ENCODE data around the gene SENP1. TPM values are rescaled to one million over a fixed set of nuclear protein-coding genes. Genes with fewer than 3 reads are reported as not detected.

SENP1 gene
- total RNA-seq, 1 donor from 2014 or later = 15.1 TPM

DNA sequence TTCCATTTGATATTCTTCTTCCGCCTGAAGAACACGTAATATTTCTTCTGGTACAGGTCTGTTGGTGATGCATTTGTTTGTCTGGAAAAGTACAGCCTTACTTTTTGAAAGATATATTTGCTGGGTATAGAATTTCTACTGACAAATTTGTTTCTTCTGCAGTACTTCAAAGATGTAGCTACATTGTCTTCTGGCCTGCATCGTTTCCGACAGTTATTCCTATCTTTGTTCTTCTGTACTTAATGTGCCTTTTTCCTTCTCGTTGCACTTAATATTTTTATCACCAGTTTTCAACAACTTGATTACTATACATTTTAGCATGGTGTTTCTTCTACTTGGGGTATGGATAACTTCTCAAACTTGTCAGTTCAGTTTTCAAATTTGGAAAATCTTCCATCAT lies 47.1 kb downstream of the SENP1 start:
- H3K27me3 ChIP-seq (ENCODE audit: control insufficient read depth in 3 of 3, insufficient read depth in 3 of 3, low read length in 3 of 3) = no peaks in the 10 kb centered on the region
- H3K27ac ChIP-seq (ENCODE audit: low read depth, low read length) = no peak overlapping the region
- H3K4me1 ChIP-seq (ENCODE audit: control insufficient read depth in 3 of 3, insufficient read depth in 3 of 3, low read length in 3 of 3) = peaks cover 5 to 7% (median 5%) of the 10 kb centered on the region in 3 donors
- peaks cover 0 to 4% (median 0%) of the 10 kb centered on the region in 3 donors for H3K9me3 ChIP-seq (ENCODE audit: control insufficient read depth in 3 of 3, low read length in 3 of 3)
- no peak overlapping the region for H3K4me3 ChIP-seq (ENCODE audit: low read length in 3 of 3)
- peaks cover 15 to 38% (median 38%) of the 10 kb centered on the region in 3 donors for H3K36me3 ChIP-seq (ENCODE audit: control insufficient read depth in 3 of 3, insufficient read depth in 3 of 3, low read length in 3 of 3)
- no peak overlapping the region for H3K9ac ChIP-seq (ENCODE audit: low read depth in 1 of 3, low read length in 3 of 3)

DNA sequence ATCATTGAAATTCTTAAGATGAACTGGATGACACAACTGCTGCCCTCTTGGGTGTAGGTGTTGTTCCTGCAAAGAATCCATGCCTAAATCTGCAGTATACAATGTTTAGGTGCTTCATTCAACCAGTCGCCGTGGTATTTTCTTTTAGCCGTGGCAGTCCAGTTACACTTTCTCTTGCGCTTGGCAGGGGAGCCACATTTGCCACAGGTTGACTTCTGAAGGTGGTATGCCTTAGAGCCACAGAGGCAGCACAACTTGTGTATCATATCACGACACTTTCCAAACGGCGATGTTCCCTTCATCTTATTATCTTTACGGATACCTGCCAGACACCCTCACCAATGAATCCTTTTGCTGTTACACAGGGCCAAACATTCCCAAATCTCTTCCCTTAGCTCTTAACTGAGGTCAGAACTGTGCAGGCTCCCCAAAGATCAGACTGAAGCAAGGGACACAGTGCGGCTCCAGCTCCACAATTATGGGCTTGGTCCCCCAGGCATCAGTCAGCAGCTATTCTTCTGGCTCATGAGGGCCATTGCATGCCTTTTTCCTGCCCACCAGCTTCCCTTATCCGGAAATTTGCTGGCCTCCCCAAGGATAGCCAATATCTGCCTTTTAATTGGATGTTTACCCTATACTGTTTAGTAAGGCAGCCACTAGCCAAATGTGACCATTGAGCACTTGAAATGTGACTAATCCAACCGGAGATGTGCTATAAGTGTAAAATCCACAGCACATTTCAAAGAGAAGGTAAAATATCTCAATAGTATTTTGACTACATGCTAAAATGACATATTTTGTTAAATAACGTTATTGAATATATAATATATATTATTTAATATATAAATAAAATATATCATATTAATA lies 50.7 kb downstream of the SENP1 start:
- Histone ChIP-seq H3K4me3 (ENCODE audit: low read length in 3 of 3) (no peak overlapping the region), H3K27ac (ENCODE audit: low read depth, low read length) (no peak overlapping the region), H3K9me3 (ENCODE audit: control insufficient read depth in 3 of 3, low read length in 3 of 3) (peaks cover 0 to 4% (median 0%) of the 10 kb centered on the region in 3 donors), H3K4me1 (ENCODE audit: control insufficient read depth in 3 of 3, insufficient read depth in 3 of 3, low read length in 3 of 3) (peaks cover 5 to 7% (median 7%) of the 10 kb centered on the region in 3 donors), H3K36me3 (ENCODE audit: control insufficient read depth in 3 of 3, insufficient read depth in 3 of 3, low read length in 3 of 3) (peaks cover 4 to 16% (median 14%) of the 10 kb centered on the region in 3 donors), H3K9ac (ENCODE audit: low read depth in 1 of 3, low read length in 3 of 3) (no peak overlapping the region), H3K27me3 (ENCODE audit: control insufficient read depth in 3 of 3, insufficient read depth in 3 of 3, low read length in 3 of 3) (no peaks in the 10 kb centered on the region)

- H3K9ac ChIP-seq (ENCODE audit: low read depth in 1 of 3, low read length in 3 of 3) = no peak overlapping the region
- H3K27me3 ChIP-seq (ENCODE audit: control insufficient read depth in 3 of 3, insufficient read depth in 3 of 3, low read length in 3 of 3) = no peaks in the 10 kb centered on the region
- peaks cover 0 to 2% (median 0%) of the 10 kb centered on the region in 3 donors for H3K9me3 ChIP-seq (ENCODE audit: control insufficient read depth in 3 of 3, low read length in 3 of 3)
- no peak overlapping the region for H3K4me3 ChIP-seq (ENCODE audit: low read length in 3 of 3)
- peaks cover 5 to 7% (median 7%) of the 10 kb centered on the region in 3 donors for H3K4me1 ChIP-seq (ENCODE audit: control insufficient read depth in 3 of 3, insufficient read depth in 3 of 3, low read length in 3 of 3)
- H3K27ac ChIP-seq (ENCODE audit: low read depth, low read length) = no peak overlapping the region
- H3K36me3 ChIP-seq (ENCODE audit: control insufficient read depth in 3 of 3, insufficient read depth in 3 of 3, low read length in 3 of 3) = peaks cover 4 to 14% (median 5%) of the 10 kb centered on the region in 3 donors
Measured at GRCh38 chr12:48053883-48054282, 52.0 kb downstream of the SENP1 start.

- Histone ChIP-seq H3K36me3 (ENCODE audit: control insufficient read depth in 3 of 3, insufficient read depth in 3 of 3, low read length in 3 of 3) (peaks cover 0 to 16% (median 4%) of the 10 kb centered on the region in 3 donors), H3K4me3 (ENCODE audit: low read length in 3 of 3) (no peak overlapping the region), H3K9ac (ENCODE audit: low read depth in 1 of 3, low read length in 3 of 3) (no peak overlapping the region), H3K27ac (ENCODE audit: low read depth, low read length) (no peak overlapping the region), H3K27me3 (ENCODE audit: control insufficient read depth in 3 of 3, insufficient read depth in 3 of 3, low read length in 3 of 3) (no peaks in the 10 kb centered on the region), H3K4me1 (ENCODE audit: control insufficient read depth in 3 of 3, insufficient read depth in 3 of 3, low read length in 3 of 3) (peaks cover 5 to 7% (median 7%) of the 10 kb centered on the region in 3 donors), H3K9me3 (ENCODE audit: control insufficient read depth in 3 of 3, low read length in 3 of 3) (no peaks in the 10 kb centered on the region)
Measured at GRCh38 chr12:48053122-48053521, 52.8 kb downstream of the SENP1 start.

- Histone ChIP-seq H3K9me3 (ENCODE audit: control insufficient read depth in 3 of 3, low read length in 3 of 3) (no peaks in the 10 kb centered on the region), H3K27ac (ENCODE audit: low read depth, low read length) (no peak overlapping the region), H3K4me3 (ENCODE audit: low read length in 3 of 3) (no peak overlapping the region), H3K36me3 (ENCODE audit: control insufficient read depth in 3 of 3, insufficient read depth in 3 of 3, low read length in 3 of 3) (peaks cover 4 to 30% (median 8%) of the 10 kb centered on the region in 3 donors), H3K27me3 (ENCODE audit: control insufficient read depth in 3 of 3, insufficient read depth in 3 of 3, low read length in 3 of 3) (no peaks in the 10 kb centered on the region), H3K4me1 (ENCODE audit: control insufficient read depth in 3 of 3, insufficient read depth in 3 of 3, low read length in 3 of 3) (peaks cover 5 to 7% (median 7%) of the 10 kb centered on the region in 3 donors), H3K9ac (ENCODE audit: low read depth in 1 of 3, low read length in 3 of 3) (no peak overlapping the region)
Measured at GRCh38 chr12:48051681-48052080, 54.2 kb downstream of the SENP1 start.

DNA sequence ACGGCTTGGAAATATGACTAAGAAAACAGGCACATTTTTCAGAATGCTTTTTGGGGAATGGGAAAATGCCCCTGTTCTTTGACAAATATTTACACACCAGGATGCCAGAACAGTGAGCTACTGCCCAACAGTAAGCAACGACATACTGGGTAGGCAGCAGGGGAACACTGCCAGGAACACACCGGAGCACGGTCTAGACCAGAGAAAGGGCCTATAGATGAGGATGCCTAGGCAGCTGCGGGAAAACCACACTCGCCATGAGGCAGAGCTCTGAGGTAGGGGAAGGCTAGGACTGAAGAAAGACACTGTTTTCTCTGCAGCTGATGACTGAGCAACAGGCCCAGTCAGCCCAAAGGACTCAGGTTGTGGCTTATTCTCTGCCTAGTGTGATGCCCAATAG lies 55.7 kb downstream of the SENP1 start:
- Histone ChIP-seq H3K4me3 (ENCODE audit: low read length in 3 of 3) (no peak overlapping the region), H3K36me3 (ENCODE audit: control insufficient read depth in 3 of 3, insufficient read depth in 3 of 3, low read length in 3 of 3) (peaks cover 5 to 45% (median 18%) of the 10 kb centered on the region in 3 donors), H3K9me3 (ENCODE audit: control insufficient read depth in 3 of 3, low read length in 3 of 3) (no peaks in the 10 kb centered on the region), H3K27ac (ENCODE audit: low read depth, low read length) (no peak overlapping the region), H3K4me1 (ENCODE audit: control insufficient read depth in 3 of 3, insufficient read depth in 3 of 3, low read length in 3 of 3) (peaks cover 4 to 6% (median 4%) of the 10 kb centered on the region in 3 donors), H3K9ac (ENCODE audit: low read depth in 1 of 3, low read length in 3 of 3) (no peak overlapping the region), H3K27me3 (ENCODE audit: control insufficient read depth in 3 of 3, insufficient read depth in 3 of 3, low read length in 3 of 3) (no peaks in the 10 kb centered on the region)

DNA sequence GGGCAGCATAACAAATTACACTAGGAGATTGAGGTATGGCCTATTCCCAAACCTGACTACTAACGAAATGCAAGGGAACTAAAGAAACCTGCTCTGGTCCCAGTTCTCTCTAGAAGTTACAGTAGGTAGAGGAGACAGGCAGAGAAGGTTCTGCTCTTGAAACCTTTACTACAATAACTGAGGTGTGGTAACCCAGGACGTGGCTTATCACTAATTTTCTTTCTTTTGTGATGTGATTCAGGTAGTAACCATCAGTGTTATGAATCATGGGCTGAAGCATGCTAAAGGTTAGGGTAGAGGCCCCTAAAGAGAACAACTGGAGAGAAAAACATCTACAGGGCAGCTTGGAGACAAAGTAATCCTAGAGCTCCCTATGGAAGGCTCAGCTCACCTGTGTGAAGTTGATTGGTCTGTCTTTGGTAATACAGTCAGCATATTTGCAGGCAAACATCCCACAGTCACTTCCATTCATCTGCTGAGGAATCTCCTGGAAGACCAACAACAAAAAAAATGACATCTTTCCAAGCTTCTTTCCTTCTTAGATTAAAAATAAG lies 59.8 kb downstream of the SENP1 start:
- H3K36me3 ChIP-seq (ENCODE audit: control insufficient read depth in 3 of 3, insufficient read depth in 3 of 3, low read length in 3 of 3) = peaks cover 14 to 53% (median 27%) of the 10 kb centered on the region in 3 donors
- H3K27me3 ChIP-seq (ENCODE audit: control insufficient read depth in 3 of 3, insufficient read depth in 3 of 3, low read length in 3 of 3) = no peaks in the 10 kb centered on the region
- H3K4me1 ChIP-seq (ENCODE audit: control insufficient read depth in 3 of 3, insufficient read depth in 3 of 3, low read length in 3 of 3) = no peaks in the 10 kb centered on the region
- no peaks in the 10 kb centered on the region for H3K9me3 ChIP-seq (ENCODE audit: control insufficient read depth in 3 of 3, low read length in 3 of 3)
- no peak overlapping the region for H3K4me3 ChIP-seq (ENCODE audit: low read length in 3 of 3)
- no peak overlapping the region for H3K27ac ChIP-seq (ENCODE audit: low read depth, low read length)
- H3K9ac ChIP-seq (ENCODE audit: low read depth in 1 of 3, low read length in 3 of 3) = no peak overlapping the region

DNA sequence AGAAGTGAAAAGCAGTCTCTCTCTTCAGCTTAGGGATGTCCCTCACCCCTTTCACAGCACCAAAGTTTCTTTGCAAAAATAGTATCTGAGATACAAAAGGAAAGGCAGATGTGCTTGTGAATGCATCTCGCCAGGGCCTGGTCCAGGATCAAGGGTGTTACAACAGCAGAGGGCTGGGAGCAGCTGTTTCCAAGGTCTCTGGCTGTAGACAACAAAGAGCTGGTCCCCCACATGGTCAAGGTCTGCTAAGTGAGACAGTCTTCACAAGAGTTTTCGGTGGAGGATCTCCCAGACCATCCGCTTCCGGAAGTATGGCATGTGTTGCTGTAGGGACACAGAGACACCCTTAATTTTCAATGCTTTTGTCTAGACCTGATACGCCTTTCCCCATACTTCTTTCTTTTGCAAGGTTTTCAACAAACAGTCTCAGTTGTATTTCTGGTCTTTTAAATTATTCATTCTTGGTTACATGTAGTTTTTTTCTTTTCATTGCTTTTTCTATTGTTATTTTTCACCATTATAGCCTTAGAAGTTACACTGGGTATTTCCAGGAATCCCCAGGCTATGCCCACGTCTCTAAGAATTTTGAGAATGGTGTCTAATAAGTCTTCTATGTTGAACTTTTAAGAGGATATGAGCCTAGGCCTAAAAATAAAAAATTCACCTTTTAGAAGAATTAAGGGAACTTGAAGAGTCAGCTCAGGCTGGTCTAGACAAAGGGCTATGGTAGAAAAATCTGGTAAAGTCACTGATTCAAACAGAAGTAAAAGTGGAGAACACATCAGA lies 60.6 kb downstream of the SENP1 start:
- Histone ChIP-seq H3K36me3 (ENCODE audit: control insufficient read depth in 3 of 3, insufficient read depth in 3 of 3, low read length in 3 of 3) (peaks cover 14 to 53% (median 27%) of the 10 kb centered on the region in 3 donors), H3K4me3 (ENCODE audit: low read length in 3 of 3) (no peak overlapping the region), H3K27ac (ENCODE audit: low read depth, low read length) (no peak overlapping the region)

GRCh38 chr12:48044396-48044795 lies 61.5 kb downstream of the SENP1 start:
- no peak overlapping the region for H3K9ac ChIP-seq (ENCODE audit: low read depth in 1 of 3, low read length in 3 of 3)
- H3K36me3 ChIP-seq (ENCODE audit: control insufficient read depth in 3 of 3, insufficient read depth in 3 of 3, low read length in 3 of 3) = peaks cover 14 to 49% (median 27%) of the 10 kb centered on the region in 3 donors
- no peak overlapping the region for H3K4me3 ChIP-seq (ENCODE audit: low read length in 3 of 3)
- no peaks in the 10 kb centered on the region for H3K27me3 ChIP-seq (ENCODE audit: control insufficient read depth in 3 of 3, insufficient read depth in 3 of 3, low read length in 3 of 3)
- H3K4me1 ChIP-seq (ENCODE audit: control insufficient read depth in 3 of 3, insufficient read depth in 3 of 3, low read length in 3 of 3) = no peaks in the 10 kb centered on the region
- no peaks in the 10 kb centered on the region for H3K9me3 ChIP-seq (ENCODE audit: control insufficient read depth in 3 of 3, low read length in 3 of 3)
- H3K27ac ChIP-seq (ENCODE audit: low read depth, low read length) = no peak overlapping the region

More for the DNA sequence above, 60.6 kb downstream of the SENP1 start:
- Histone ChIP-seq H3K27me3 (ENCODE audit: control insufficient read depth in 3 of 3, insufficient read depth in 3 of 3, low read length in 3 of 3) (no peaks in the 10 kb centered on the region), H3K9me3 (ENCODE audit: control insufficient read depth in 3 of 3, low read length in 3 of 3) (no peaks in the 10 kb centered on the region), H3K9ac (ENCODE audit: low read depth in 1 of 3, low read length in 3 of 3) (no peak overlapping the region), H3K4me1 (ENCODE audit: control insufficient read depth in 3 of 3, insufficient read depth in 3 of 3, low read length in 3 of 3) (no peaks in the 10 kb centered on the region)

Data from skeletal muscle tissue (tissue), 4 donors.